H4 (cell line): ENCODE data around the gene CKM. TPM values are rescaled to one million over a fixed set of nuclear protein-coding genes. Genes with fewer than 3 reads are reported as not detected.
"Not testable (repeated sequence)": the region's sequence is repeated elsewhere in the genome, so short reads cannot be mapped to it uniquely, and the experiment has no call there.

ENCODE experiments used
- DNase-seq: peaks from one replicate; pipeline ENCODE4 v3.0.0-alpha.2; 2015; ENCODE audit warnings: low spot score
- total RNA-seq: library from RNA; depleted of rRNA; stranded (reverse); fragments of >200 nt; shearing (Covaris generic); gene quantifications from 2 replicates; pipeline ENCODE4 v1.2.3, GENCODE V29; 2014

Gene CKM
- total RNA-seq, 1 experiment from 2014 or later: not detected

- no peak for DNase-seq
These were observed 1.5 kb downstream of the CKM start for GRCh38 chr19:45320997-45321775.

GRCh38 chr19:45315304-45315703 lies 7.4 kb downstream of the CKM start:
- DNase-seq: no peak

GRCh38 chr19:45314708-45315245 lies 7.9 kb downstream of the CKM start:
- no peak for DNase-seq

DNA sequence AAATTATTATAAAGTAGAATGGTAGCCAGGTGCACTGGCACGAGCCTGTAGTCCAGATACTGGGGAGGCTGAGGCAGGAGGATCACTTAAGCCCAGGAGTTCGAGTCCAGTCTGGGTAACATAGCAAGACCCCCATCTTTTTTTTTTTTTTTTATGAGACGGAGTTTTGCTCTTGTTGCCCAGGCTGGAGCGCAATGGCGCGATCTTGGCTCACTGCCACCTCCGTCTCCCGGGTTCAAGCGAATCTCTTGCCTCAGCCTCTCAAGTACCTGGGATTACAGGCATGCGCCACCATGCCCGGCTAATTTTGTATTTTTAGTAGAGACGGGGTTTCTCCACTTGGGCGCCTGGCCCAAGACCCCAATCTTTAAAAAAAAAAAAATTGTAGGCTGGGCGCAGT lies 10.4 kb downstream of the CKM start:
- DNase-seq: not testable (repeated sequence)

- DNase-seq: no peak
These were observed 11.1 kb downstream of the CKM start for GRCh38 chr19:45311621-45312020.

GRCh38 chr19:45309322-45309721 lies 13.4 kb downstream of the CKM start:
- DNase-seq: not testable (repeated sequence)

GRCh38 chr19:45307361-45307760 lies 15.3 kb downstream of the CKM start:
- DNase-seq: no peak

- no peak for DNase-seq
These were observed 16.1 kb downstream of the CKM start for GRCh38 chr19:45306518-45307027.

GRCh38 chr19:45306040-45306439 lies 16.6 kb downstream of the CKM start:
- no peak for DNase-seq

GRCh38 chr19:45305421-45305820 lies 17.3 kb downstream of the CKM start:
- DNase-seq: no peak

- DNase-seq: no peak
These were observed 17.7 kb downstream of the CKM start for GRCh38 chr19:45305007-45305406.

- DNase-seq: no peak
These were observed 18.3 kb downstream of the CKM start for GRCh38 chr19:45304141-45304926.

- no peak for DNase-seq
These were observed 19.2 kb downstream of the CKM start for GRCh38 chr19:45303269-45304060.

- DNase-seq: no peak
These were observed 20.3 kb downstream of the CKM start for GRCh38 chr19:45302416-45302815.

DNA sequence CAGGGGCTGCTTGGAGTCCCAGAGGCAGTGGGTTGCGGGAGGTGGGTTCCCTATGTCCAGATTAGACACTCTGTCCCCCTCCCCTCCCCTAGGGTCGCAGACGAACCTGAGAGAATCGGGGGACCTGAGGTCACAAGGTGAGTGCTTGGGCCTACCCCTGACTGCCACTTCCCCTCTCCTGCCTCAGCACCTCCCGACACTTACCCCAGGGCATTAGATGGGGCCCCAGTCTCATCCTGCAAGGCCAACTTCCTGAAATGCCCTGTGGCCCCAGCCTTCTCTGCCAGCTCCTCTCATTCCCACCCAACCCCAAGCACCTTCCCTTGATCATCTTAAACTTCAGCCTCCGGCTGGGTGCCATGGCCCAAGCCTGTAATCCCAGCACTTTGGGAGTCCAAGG lies 23.0 kb downstream of the CKM start:
- no peak for DNase-seq

- DNase-seq: no peak
These were observed 24.4 kb downstream of the CKM start for GRCh38 chr19:45298264-45298663.

DNA sequence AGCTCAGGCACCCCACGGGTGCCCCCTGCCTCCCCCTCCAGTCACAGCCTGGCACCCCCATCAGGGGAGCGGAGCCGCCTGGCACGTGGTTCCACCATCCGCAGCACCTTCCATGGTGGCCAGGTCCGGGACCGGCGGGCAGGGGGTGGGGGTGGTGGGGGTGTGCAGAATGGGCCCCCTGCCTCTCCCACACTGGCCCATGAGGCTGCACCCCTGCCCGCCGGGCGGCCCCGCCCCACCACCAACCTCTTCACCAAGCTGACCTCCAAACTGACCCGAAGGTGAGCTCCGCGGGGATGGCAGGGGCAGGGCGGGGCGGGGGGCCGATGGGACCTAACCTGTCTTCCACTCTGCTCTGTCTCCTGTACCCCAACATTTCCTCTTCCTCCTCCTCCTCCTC lies 25.0 kb downstream of the CKM start:
- DNase-seq: no peak

DNA sequence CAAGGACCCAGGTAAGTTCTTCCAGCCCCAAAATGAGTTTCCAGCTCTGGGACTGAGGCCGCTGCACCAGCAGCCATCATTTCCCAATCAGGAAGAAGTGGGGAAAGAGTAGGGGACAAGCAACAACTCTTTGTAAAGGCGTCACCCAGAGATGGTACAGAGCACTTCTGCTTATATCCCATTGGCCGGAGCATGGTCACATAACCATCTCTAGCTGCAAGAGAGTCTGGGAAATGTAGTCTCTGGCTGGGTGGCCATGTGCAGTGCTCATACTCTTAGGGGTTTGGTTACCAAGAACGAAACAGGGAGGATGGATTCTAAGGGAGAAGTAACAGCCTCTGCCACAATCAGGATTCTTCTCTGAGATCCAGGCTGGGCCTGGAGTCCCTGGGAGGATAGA lies 26.3 kb downstream of the CKM start:
- no peak for DNase-seq

GRCh38 chr19:45295873-45296272 lies 26.8 kb downstream of the CKM start:
- DNase-seq: no peak

DNA sequence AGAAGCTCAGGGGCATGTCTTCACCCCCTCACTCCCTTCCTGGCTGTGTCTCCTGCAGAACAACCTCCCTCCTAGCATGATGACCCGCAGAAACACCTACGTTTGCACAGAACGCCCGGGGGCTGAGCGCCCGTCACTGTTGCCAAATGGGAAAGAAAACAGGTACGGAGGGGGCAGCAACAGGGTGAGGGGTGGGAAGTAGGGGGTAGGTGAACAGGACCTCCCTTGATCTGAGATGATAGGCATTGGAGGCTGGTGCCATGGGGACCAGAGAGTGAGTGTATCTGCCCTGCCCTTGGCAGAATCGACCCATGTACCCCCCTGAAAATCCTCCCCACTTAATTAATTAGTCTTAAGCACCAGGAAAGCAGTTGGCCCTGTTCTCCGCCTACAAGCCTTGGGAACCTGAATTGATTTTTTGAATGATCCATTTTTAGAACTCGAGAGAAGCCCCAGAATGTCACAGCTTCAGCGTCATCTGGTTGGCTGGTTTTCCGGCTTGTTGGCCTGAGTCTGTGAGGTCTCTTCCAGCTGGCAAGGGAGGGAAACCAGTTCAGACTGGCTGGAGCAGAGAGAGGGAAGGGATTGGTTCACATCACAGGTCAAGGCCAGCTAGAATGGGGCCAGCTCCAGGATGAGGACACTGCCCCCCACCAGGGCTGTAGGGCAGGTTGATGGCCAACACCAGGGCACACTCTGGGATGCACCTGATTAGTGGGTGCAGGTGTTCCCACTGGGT lies 28.2 kb downstream of the CKM start:
- DNase-seq: no peak

GRCh38 chr19:45293682-45294081 lies 29.0 kb downstream of the CKM start:
- no peak for DNase-seq
